PFSK-1 (cell line): ENCODE results near the gene KCNMA1.

Experiments
- FOXP2 ChIP-seq: optimal IDR thresholded peaks from 2 replicates; pipeline ENCODE3; 2011; ENCODE audit warnings: borderline replicate concordance, control low read depth, inconsistent platforms; ENCODE audit not compliant: insufficient read depth; ENCODE audit errors: extremely low read length, extremely low read depth
- POLR2AphosphoS5 ChIP-seq: IDR thresholded peaks from 2 replicates; pipeline ENCODE4 v1.6.1; 2012; ENCODE audit warnings: low read depth, mild to moderate bottlenecking, control low read depth, low read length, moderate library complexity
- REST ChIP-seq, 2 experiments: IDR thresholded peaks; 2 replicates each; pipeline versions ENCODE4 v1.6.1 to v1.8.0; 2011 to 2012; ENCODE audit warnings: low read depth in 2 of 2, low read length in 2 of 2, control low read depth in 1 of 2, inconsistent platforms in 1 of 2, mild to moderate bottlenecking in 1 of 2, moderate library complexity in 1 of 2; ENCODE audit not compliant: insufficient read depth in 1 of 2
- SIN3A ChIP-seq: IDR thresholded peaks from 2 replicates; pipeline ENCODE4 v1.6.1; 2012; ENCODE audit warnings: mild to moderate bottlenecking, low read length, moderate library complexity, borderline replicate concordance; ENCODE audit not compliant: insufficient read depth
- TAF1 ChIP-seq: IDR thresholded peaks from 2 replicates; pipeline ENCODE4 v1.6.1; 2012; ENCODE audit warnings: low read length, control low read depth, borderline replicate concordance; ENCODE audit not compliant: insufficient read depth

The KCNMA1 gene

GRCh38 chr10:77175631-77176222 lies 461.9 kb downstream of the KCNMA1 start:
- no peak for TF ChIP-seq POLR2AphosphoS5
- TF ChIP-seq FOXP2: no peak
- no peak for TF ChIP-seq SIN3A
- TF ChIP-seq REST (IDR thresholded peaks at IDR 0.05; ENCODE audit: insufficient read depth in 1 of 2, low read depth in 2 of 2, low read length in 2 of 2): no peak
- TF ChIP-seq TAF1: no peak

- TF ChIP-seq TAF1 (no peak), FOXP2 (no peak), SIN3A (no peak), POLR2AphosphoS5 (no peak), REST (IDR thresholded peaks at IDR 0.05; ENCODE audit: insufficient read depth in 1 of 2, low read depth in 2 of 2, low read length in 2 of 2) (no peak)
Measured at GRCh38 chr10:77173615-77174461, 463.8 kb downstream of the KCNMA1 start.

GRCh38 chr10:77172086-77172485 lies 465.5 kb downstream of the KCNMA1 start:
- no peak for TF ChIP-seq SIN3A
- no peak for TF ChIP-seq POLR2AphosphoS5
- no peak for TF ChIP-seq TAF1
- TF ChIP-seq REST (IDR thresholded peaks at IDR 0.05; ENCODE audit: insufficient read depth in 1 of 2, low read depth in 2 of 2, low read length in 2 of 2): no peak
- no peak for TF ChIP-seq FOXP2

- no peak for TF ChIP-seq SIN3A
- TF ChIP-seq POLR2AphosphoS5: no peak
- TF ChIP-seq REST (IDR thresholded peaks at IDR 0.05; ENCODE audit: insufficient read depth in 1 of 2, low read depth in 2 of 2, low read length in 2 of 2): no peak
- TF ChIP-seq FOXP2: no peak
- TF ChIP-seq TAF1: no peak
Measured at GRCh38 chr10:77168861-77169260, 468.7 kb downstream of the KCNMA1 start.
